Tibial artery (tissue), 4 donors: ENCODE data around the gene MRPL4.

ENCODE experiments used
- DNase-seq, 2 donors: peaks; one replicate each; pipeline ENCODE4 v3.0.0-alpha.2; 2019
- H3K27ac ChIP-seq, 2 donors: fragments of 200-600 bp; sonication (generic) in 1 of 2; 1 replicate in 1 of 2; 2 replicates in 1 of 2; pipeline ENCODE4 v1.5.1; 2018 to 2019; ENCODE audit warnings: mild to moderate bottlenecking in 1 of 2
- H3K27me3 ChIP-seq, 2 donors: fragments of 200-600 bp; sonication (generic) in 1 of 2; one replicate each; pipeline versions ENCODE4 v1.5.1 to v1.6.0; 2016 to 2019
- H3K36me3 ChIP-seq, 3 donors: fragments of 200-600 bp; sonication (generic) in 2 of 3; one replicate each; pipeline ENCODE4 v1.5.1; 2016 to 2019; ENCODE audit warnings: mild to moderate bottlenecking in 2 of 3
- H3K4me1 ChIP-seq, 4 donors: fragments of 200-600 bp; sonication (generic) in 2 of 4; 1 replicate in 3 of 4; 2 replicates in 1 of 4; pipeline ENCODE4 v1.5.1; 2016 to 2019
- H3K4me3 ChIP-seq, 2 donors: fragments of 200-600 bp; sonication (generic) in 1 of 2; 1 replicate in 1 of 2; 2 replicates in 1 of 2; pipeline ENCODE4 v1.5.1; 2018 to 2019; ENCODE audit warnings: mild to moderate bottlenecking in 2 of 2
- H3K9me3 ChIP-seq, 3 donors: fragments of 200-600 bp; sonication (generic) in 1 of 3; one replicate each; pipeline ENCODE4 v1.5.1; 2016 to 2019
- intact Hi-C: fragments of 100-400 bp; cut with DNase I; formaldehyde crosslinking; loops from one replicate; pipeline ENCODE4 v1.15.0; 2023; ENCODE audit warnings: low total_unique reads
- TF ChIP-seq, protein P1 (sequence below), 2 experiments: fragments of 200-600 bp in 1 of 2; fragments of 450-650 bp in 1 of 2; IDR thresholded peaks; one replicate each; pipeline ENCODE4 v1.5.1; 2017 to 2019; ENCODE audit warnings: antibody characterized with exemption in 2 of 2, mild to moderate bottlenecking in 1 of 2, moderate library complexity in 1 of 2

The MRPL4 gene

DNA sequence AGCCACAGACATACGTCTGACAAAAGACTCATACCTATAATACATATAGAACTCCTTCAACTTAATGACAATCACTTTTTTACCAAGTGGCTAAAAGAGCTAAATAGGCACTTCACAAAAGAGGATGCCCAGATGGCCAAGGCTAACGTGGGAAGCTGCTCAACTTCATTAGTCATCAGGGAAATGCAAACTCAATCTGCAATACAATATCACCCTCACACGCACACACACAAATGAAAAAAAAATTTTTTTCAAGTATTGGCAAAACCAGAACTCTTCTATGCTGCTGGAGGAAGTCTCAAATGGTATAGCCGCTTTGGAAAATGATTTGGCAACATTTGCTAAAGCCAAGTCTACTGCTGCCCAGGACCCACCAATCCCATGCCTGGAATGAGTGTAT lies 42.7 kb upstream of the MRPL4 start:
- H3K4me1 ChIP-seq: no peaks in the 10 kb centered on the region
- no peaks in the 10 kb centered on the region for H3K36me3 ChIP-seq
- H3K27ac ChIP-seq: no peak overlapping the region
- no peak overlapping the region for H3K4me3 ChIP-seq
- DNase-seq: no peak
- intact Hi-C loops: no loop called here
- no peaks in the 10 kb centered on the region for H3K27me3 ChIP-seq
- H3K9me3 ChIP-seq: no peaks in the 10 kb centered on the region
- TF ChIP-seq, protein P1, sequence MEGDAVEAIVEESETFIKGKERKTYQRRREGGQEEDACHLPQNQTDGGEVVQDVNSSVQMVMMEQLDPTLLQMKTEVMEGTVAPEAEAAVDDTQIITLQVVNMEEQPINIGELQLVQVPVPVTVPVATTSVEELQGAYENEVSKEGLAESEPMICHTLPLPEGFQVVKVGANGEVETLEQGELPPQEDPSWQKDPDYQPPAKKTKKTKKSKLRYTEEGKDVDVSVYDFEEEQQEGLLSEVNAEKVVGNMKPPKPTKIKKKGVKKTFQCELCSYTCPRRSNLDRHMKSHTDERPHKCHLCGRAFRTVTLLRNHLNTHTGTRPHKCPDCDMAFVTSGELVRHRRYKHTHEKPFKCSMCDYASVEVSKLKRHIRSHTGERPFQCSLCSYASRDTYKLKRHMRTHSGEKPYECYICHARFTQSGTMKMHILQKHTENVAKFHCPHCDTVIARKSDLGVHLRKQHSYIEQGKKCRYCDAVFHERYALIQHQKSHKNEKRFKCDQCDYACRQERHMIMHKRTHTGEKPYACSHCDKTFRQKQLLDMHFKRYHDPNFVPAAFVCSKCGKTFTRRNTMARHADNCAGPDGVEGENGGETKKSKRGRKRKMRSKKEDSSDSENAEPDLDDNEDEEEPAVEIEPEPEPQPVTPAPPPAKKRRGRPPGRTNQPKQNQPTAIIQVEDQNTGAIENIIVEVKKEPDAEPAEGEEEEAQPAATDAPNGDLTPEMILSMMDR (IDR thresholded peaks at IDR 0.05): no peak

DNA sequence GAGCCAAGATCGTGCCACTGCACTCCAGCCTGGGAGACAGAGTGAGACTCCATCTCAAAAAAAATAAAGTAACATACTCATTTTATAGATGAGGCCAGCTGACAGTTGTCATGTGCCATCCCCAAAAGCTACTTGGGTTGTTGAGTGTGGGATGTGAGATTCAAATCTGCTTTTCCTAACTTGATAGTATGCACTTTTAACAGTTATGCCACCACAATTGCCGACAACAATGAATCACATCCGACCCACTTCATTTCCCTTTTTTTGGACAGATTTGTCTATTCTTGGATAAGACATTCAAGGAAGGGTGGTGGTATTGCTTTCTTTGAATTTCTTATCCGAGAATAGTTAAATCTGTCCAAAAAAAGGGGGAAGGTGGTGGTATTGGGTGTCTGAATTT lies 41.0 kb upstream of the MRPL4 start:
- Histone ChIP-seq H3K27ac (no peak overlapping the region), H3K9me3 (no peaks in the 10 kb centered on the region), H3K4me3 (no peak overlapping the region), H3K4me1 (no peaks in the 10 kb centered on the region), H3K36me3 (no peaks in the 10 kb centered on the region), H3K27me3 (no peaks in the 10 kb centered on the region)
- intact Hi-C loops: no loop called here
- TF ChIP-seq, protein P1 (IDR thresholded peaks at IDR 0.05): no peak
- no peak for DNase-seq

DNA sequence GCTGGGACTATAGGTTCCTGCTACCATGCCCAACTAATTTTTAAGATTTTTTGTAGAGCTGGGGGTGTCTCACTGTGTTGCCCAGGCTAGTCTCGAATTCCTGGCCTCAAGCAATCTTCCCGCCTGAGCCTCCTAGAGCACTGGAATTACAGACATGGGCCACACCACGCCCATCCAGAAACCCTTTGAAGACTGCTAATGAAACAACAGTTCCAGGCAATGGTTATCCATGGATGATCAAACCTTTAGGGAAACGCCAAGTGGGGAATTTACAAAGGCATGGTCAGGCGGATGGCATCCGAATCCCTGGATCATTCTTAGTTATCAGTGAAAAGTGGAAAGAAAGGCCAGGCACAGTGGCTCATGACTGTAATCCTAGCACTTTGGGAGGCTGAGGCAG lies 40.3 kb upstream of the MRPL4 start:
- TF ChIP-seq, protein P1 (IDR thresholded peaks at IDR 0.05): no peak
- Histone ChIP-seq H3K27ac (no peak overlapping the region), H3K36me3 (no peaks in the 10 kb centered on the region), H3K4me1 (no peaks in the 10 kb centered on the region), H3K9me3 (no peaks in the 10 kb centered on the region), H3K4me3 (no peak overlapping the region), H3K27me3 (no peaks in the 10 kb centered on the region)
- DNase-seq: no peak
- intact Hi-C loops: no loop called here

DNA sequence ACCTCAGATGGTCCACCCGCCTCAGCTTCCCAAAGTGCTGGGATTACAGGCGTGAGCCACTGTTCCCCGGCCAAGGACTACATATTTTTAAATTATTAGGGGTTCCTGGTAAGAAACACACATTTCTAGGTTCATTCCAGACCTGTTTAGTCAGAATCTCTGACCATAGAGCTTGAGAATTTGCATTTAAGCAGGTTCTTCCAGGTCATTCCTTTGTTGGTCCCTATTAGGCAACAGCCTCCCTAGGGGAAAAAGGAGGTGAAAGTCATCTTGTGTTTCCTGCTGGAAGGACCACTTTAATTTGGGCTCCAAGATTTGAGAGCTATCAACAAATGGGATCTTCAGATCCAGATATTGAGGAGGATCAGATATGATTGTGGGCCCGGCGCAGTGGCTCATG lies 37.2 kb upstream of the MRPL4 start:
- TF ChIP-seq, protein P1 (IDR thresholded peaks at IDR 0.05): no peak
- Histone ChIP-seq H3K36me3 (no peaks in the 10 kb centered on the region), H3K4me3 (no peak overlapping the region), H3K27ac (no peak overlapping the region), H3K4me1 (no peaks in the 10 kb centered on the region), H3K27me3 (no peaks in the 10 kb centered on the region), H3K9me3 (no peaks in the 10 kb centered on the region)
- no peak for DNase-seq
- intact Hi-C loops: no loop called here

DNA sequence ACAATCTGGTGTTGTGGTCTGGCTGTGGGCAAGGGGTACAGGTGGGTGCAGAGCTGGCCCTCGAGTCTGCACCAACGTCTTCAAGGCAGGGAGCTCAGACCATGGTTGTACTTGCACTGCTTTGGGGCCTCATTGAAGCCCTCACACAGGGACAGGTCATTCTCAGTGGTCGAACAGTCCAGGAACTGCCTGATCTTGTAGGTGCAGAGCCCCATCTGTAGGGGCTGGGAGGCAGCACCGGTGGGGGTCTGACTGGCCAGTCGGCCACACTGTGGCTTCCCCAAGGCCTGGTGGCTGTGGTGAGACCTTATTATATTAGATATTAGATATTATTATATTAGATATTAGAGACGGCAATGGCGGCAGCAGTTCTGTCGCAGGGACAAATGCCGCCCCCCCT lies 34.9 kb upstream of the MRPL4 start:
- H3K36me3 ChIP-seq: peaks cover 0 to 3% (median 0%) of the 10 kb centered on the region in 3 donors
- no peaks in the 10 kb centered on the region for H3K9me3 ChIP-seq
- no peaks in the 10 kb centered on the region for H3K4me1 ChIP-seq
- no peaks in the 10 kb centered on the region for H3K27me3 ChIP-seq
- TF ChIP-seq, protein P1 (IDR thresholded peaks at IDR 0.05): no peak
- H3K4me3 ChIP-seq: no peak overlapping the region
- H3K27ac ChIP-seq: no peak overlapping the region
- intact Hi-C loops: no loop called here
- DNase-seq: no peak

DNA sequence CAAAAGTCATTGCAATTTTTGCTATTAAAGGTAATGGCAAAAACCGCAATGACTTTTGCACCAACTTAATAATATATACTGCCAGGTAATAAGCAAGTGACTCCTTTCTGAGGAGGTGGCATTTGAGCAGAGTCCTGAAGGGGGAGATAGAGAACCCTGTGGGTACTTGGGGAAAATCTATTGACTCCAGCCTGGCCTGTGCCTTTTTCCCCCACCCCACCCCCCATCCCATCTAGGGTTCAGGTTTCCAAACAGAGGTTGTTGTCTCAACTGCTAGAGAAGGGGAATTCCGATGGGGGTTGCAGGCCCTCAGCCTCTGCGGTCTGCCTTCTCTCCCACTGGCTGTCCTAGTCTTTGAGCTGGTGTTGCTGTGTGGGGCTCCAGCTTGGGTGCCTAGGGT lies 32.3 kb upstream of the MRPL4 start:
- TF ChIP-seq, protein P1 (IDR thresholded peaks at IDR 0.05): no peak
- H3K4me3 ChIP-seq: no peak overlapping the region
- H3K27ac ChIP-seq: no peak overlapping the region
- H3K27me3 ChIP-seq: no peaks in the 10 kb centered on the region
- H3K36me3 ChIP-seq: peaks cover 0 to 26% (median 8%) of the 10 kb centered on the region in 3 donors
- no peaks in the 10 kb centered on the region for H3K9me3 ChIP-seq
- intact Hi-C loops: no loop called here
- no peak for DNase-seq
- H3K4me1 ChIP-seq: no peaks in the 10 kb centered on the region
